DND-41 (cell line): ENCODE measurements around the gene FAM210B.

Source experiments
- CTCF ChIP-seq: IDR thresholded peaks from 2 replicates; pipeline ENCODE4 v1.5.1; 2012; ENCODE audit warnings: borderline replicate concordance, low read length, moderate library complexity, mild to moderate bottlenecking; ENCODE audit not compliant: poor library complexity, severe bottlenecking; ENCODE audit errors: extremely low read depth
- EZH2 ChIP-seq: IDR thresholded peaks from 3 replicates; pipeline ENCODE4 v1.6.1; 2012; ENCODE audit warnings: borderline replicate concordance, low read depth, mild to moderate bottlenecking, moderate library complexity, low read length, inconsistent platforms; ENCODE audit not compliant: severe bottlenecking

GRCh38 chr20:56409956-56410355 lies 51.2 kb downstream of the FAM210B start:
- TF ChIP-seq CTCF (no peak), EZH2 (no peak)
